Astrocyte (in vitro differentiated cells and primary cell): ENCODE results near the gene EXOC1L. TPM values are rescaled to one million over a fixed set of nuclear protein-coding genes. Genes with fewer than 3 reads are reported as not detected.

ENCODE experiments used
- DNase-seq: peaks from one replicate; pipeline ENCODE4 v3.0.0-alpha.2; 2010; ENCODE audit warnings: low read depth
- FAIRE-seq: peaks from 2 replicates; lab custom pipeline; 2011; peaks lifted over from hg19 to GRCh38; lab: Jason Lieb, UNC
- H2AFZ ChIP-seq: 2 replicates; pipeline ENCODE4 v1.6.0; 2012; ENCODE audit warnings: low read depth, low read length, inconsistent platforms
- H3K27ac ChIP-seq: 2 replicates; pipeline ENCODE4 v1.5.1; 2011; ENCODE audit warnings: low read depth, low read length, inconsistent platforms
- H3K27me3 ChIP-seq: 2 replicates; pipeline ENCODE4 v1.6.0; 2011; ENCODE audit warnings: low read length, inconsistent platforms; ENCODE audit not compliant: insufficient read depth
- H3K36me3 ChIP-seq: 2 replicates; pipeline ENCODE4 v1.5.1; 2011; ENCODE audit warnings: low read length, inconsistent platforms; ENCODE audit not compliant: insufficient read depth
- H3K4me1 ChIP-seq: 2 replicates; pipeline ENCODE4 v1.5.1; 2011; ENCODE audit warnings: low read length, inconsistent platforms; ENCODE audit not compliant: insufficient read depth
- H3K4me2 ChIP-seq: 2 replicates; pipeline ENCODE4 v1.6.0; 2012; ENCODE audit warnings: low read length, inconsistent platforms
- H3K4me3 ChIP-seq: 2 replicates; pipeline ENCODE4 v1.5.1; 2011; ENCODE audit warnings: low read depth, mild to moderate bottlenecking, low read length, inconsistent platforms; ENCODE audit not compliant: insufficient read depth
- H3K79me2 ChIP-seq: 2 replicates; pipeline ENCODE4 v1.6.0; 2012; ENCODE audit warnings: mild to moderate bottlenecking, low read length, inconsistent platforms; ENCODE audit not compliant: insufficient read depth
- H3K9ac ChIP-seq: 2 replicates; pipeline ENCODE4 v1.6.0; 2012; ENCODE audit warnings: mild to moderate bottlenecking, low read length, inconsistent platforms
- H3K9me3 ChIP-seq: 2 replicates; pipeline ENCODE4 v1.5.1; 2012; ENCODE audit warnings: low read depth, mild to moderate bottlenecking, low read length, inconsistent platforms; ENCODE audit not compliant: insufficient read depth
- H4K20me1 ChIP-seq: 2 replicates; pipeline ENCODE4 v1.6.0; 2012; ENCODE audit warnings: low read length, inconsistent platforms; ENCODE audit not compliant: insufficient read depth
- H3K27ac Mint-ChIP-seq: one replicate; pipeline ENCODE4 v1.8.0; 2021; ENCODE audit warnings: mild to moderate bottlenecking, mixed read lengths; ENCODE audit not compliant: unreplicated experiment
- H3K27me3 Mint-ChIP-seq: one replicate; pipeline ENCODE4 v1.8.0; 2021; ENCODE audit warnings: low read depth, mixed read lengths; ENCODE audit not compliant: unreplicated experiment
- H3K36me3 Mint-ChIP-seq: one replicate; pipeline ENCODE4 v1.8.0; 2021; ENCODE audit warnings: low read depth, mixed read lengths; ENCODE audit not compliant: unreplicated experiment
- H3K4me1 Mint-ChIP-seq: one replicate; pipeline ENCODE4 v1.8.0; 2021; ENCODE audit warnings: low read depth, mixed read lengths; ENCODE audit not compliant: unreplicated experiment
- H3K4me3 Mint-ChIP-seq: one replicate; pipeline ENCODE4 v1.8.0; 2021; ENCODE audit warnings: mild to moderate bottlenecking, moderate library complexity, mixed read lengths; ENCODE audit not compliant: unreplicated experiment
- H3K9me3 Mint-ChIP-seq: one replicate; pipeline ENCODE4 v1.8.0; 2021; ENCODE audit warnings: mild to moderate bottlenecking, mixed read lengths; ENCODE audit not compliant: unreplicated experiment
- CTCF ChIP-seq: IDR thresholded peaks from 2 replicates; pipeline ENCODE4 v1.5.1; 2011; ENCODE audit warnings: low read depth, mild to moderate bottlenecking, inconsistent platforms, low read length, moderate library complexity; ENCODE audit not compliant: insufficient read depth
- EZH2 ChIP-seq: IDR thresholded peaks from 2 replicates; pipeline ENCODE4 v1.6.1; 2012; ENCODE audit warnings: mild to moderate bottlenecking, low read length, inconsistent platforms; ENCODE audit not compliant: insufficient read depth
- total RNA-seq: library from RNA; stranded (reverse); gene quantifications from 2 replicates; pipeline ENCODE4 v1.2.1, GENCODE V29; 2021

Gene EXOC1L
- total RNA-seq, 1 donor from 2014 or later, result not detected

- Histone ChIP-seq H3K4me3 (no peak overlapping the region), H4K20me1 (no peaks in the 10 kb centered on the region), H2AFZ (no peak overlapping the region), H3K4me2 (no peak overlapping the region), H3K36me3 (peaks cover 18% of the 10 kb centered on the region), H3K9me3 (no peaks in the 10 kb centered on the region), H3K27ac (no peak overlapping the region), H3K9ac (no peak overlapping the region), H3K4me1 (no peaks in the 10 kb centered on the region), H3K27me3 (no peaks in the 10 kb centered on the region), H3K79me2 (no peaks in the 10 kb centered on the region)
- peaks cover 2% of the 10 kb centered on the region for H3K4me1 Mint-ChIP-seq
- TF ChIP-seq EZH2 (no peak), CTCF (no peak)
- no peak overlapping the region for H3K27ac Mint-ChIP-seq
- H3K9me3 Mint-ChIP-seq, result no peaks in the 10 kb centered on the region
- DNase-seq (no peak), FAIRE-seq (no peak)
- H3K4me3 Mint-ChIP-seq, result no peak overlapping the region
- H3K27me3 Mint-ChIP-seq, result no peaks in the 10 kb centered on the region
- peaks cover 13% of the 10 kb centered on the region for H3K36me3 Mint-ChIP-seq
These were observed 59.6 kb downstream of the EXOC1L start for GRCh38 chr4:55879224-55879623.

GRCh38 chr4:55880652-55881280, 61.2 kb downstream of the EXOC1L start:
- no peak for FAIRE-seq
- H3K36me3 ChIP-seq, result peaks cover 15% of the 10 kb centered on the region

More at GRCh38 chr4:55880652-55881280, 61.2 kb downstream of the EXOC1L start:
- Mint-ChIP-seq H3K9me3 (no peaks in the 10 kb centered on the region), H3K4me3 (no peak overlapping the region), H3K36me3 (peaks cover 13% of the 10 kb centered on the region), H3K4me1 (peaks cover 2% of the 10 kb centered on the region), H3K27ac (no peak overlapping the region), H3K27me3 (no peaks in the 10 kb centered on the region)
- H3K27ac ChIP-seq, result no peak overlapping the region
- H3K27me3 ChIP-seq, result no peaks in the 10 kb centered on the region
- H3K9me3 ChIP-seq, result no peaks in the 10 kb centered on the region
- H2AFZ ChIP-seq, result no peak overlapping the region
- TF ChIP-seq EZH2 (no peak), CTCF (no peak)
- no peak overlapping the region for H3K4me3 ChIP-seq
- no peaks in the 10 kb centered on the region for H4K20me1 ChIP-seq
- H3K4me1 ChIP-seq, result no peaks in the 10 kb centered on the region
- no peak overlapping the region for H3K9ac ChIP-seq
- H3K4me2 ChIP-seq, result no peak overlapping the region
- no peaks in the 10 kb centered on the region for H3K79me2 ChIP-seq
- no peak for DNase-seq
